ENCODE data around the gene EXOC3.
"Not testable (repeated sequence)": the region's sequence is repeated elsewhere in the genome, so short reads cannot be mapped to it uniquely, and the experiment has no call there.

The EXOC3 gene

DNA sequence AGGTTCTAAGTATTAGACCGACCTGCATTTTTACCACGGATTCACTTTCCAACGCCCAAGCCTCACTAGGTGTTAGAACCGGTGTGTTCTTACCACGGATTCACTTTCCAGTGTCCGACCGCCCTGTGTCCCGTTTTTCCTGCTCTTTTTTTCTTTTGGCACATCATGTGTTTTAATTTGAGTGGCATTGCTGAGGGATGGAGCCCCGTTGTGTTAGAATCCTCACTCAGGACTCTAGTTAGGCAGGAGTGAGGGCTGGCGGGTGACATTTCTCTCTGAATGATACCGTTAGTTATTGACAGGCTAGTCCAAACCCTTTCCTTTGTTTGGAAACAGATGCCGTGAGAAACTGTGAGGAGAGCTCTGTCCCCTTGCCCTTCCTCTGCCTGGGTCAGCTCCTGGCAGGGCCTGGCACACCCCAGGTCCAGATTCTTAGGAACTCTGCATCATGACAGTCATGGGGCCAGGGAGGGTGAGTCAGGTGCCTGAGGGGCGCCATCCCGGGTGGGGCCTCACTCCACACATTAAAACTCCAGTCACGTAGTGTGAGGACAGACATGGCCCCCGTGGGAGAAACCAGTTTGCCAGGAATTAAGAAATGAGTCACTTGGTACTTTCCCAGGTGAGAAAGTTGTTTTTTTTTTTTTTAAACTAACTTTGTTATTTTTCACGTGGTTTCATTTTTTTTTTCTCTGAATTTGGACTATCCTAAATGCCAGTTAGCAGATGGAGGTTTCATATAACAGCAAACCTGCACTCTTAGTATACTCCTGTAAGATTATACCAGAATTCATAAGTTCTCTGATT lies 15.8 kb downstream of the EXOC3 start:
- no peak for DNase-seq

DNA sequence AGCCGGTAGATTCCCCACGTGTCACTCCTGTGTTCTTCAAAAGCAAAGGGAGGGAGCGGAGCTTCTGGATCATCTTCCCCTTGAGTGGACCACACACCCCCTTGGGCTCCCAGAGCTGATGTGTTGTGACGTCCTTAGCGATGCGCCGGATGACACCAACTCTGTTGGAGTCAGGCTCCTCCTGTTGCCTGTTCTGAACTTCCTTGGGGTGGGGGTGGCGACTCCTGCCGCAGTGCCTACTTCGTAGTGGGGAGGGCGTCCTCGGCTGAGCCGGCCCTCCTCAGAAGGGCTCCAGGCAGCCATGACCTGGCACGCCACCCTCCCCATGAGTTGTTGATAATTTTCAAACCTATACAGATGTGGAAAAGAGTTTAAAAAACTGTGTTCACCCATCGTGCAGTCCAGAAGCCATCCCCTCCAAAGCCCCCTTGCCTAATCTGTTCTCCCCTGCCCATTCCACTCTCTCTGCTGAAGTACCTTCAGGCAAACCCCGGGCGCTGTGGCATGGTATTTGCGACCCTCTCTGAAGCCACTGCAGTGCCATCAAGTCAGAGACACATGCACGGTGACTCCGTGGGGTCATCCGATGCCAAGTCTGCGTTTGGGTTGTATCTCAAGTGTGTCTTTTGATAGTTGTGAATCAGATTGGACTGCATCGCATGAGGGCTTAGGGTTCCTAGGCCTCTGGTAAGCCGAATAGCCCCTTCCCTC lies 16.7 kb downstream of the EXOC3 start:
- DNase-seq = no peak

DNA sequence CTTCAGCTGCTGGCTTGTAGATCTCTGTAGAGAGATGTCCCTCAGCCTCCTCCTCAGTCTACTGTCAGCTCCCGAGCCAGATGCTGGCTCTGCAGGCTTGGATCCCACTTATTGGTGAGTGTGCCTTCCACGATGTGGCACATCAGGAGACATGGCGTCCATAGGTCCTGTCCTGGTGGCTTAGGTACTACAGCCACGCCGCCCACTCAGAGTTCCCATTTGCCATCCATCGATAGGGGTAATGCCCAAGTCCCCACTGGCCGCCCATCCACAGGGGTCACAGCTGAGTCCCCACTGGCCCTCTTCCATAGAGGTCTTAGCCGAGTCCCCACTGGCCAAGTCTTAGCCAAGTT lies 17.3 kb downstream of the EXOC3 start:
- no peak for DNase-seq

DNA sequence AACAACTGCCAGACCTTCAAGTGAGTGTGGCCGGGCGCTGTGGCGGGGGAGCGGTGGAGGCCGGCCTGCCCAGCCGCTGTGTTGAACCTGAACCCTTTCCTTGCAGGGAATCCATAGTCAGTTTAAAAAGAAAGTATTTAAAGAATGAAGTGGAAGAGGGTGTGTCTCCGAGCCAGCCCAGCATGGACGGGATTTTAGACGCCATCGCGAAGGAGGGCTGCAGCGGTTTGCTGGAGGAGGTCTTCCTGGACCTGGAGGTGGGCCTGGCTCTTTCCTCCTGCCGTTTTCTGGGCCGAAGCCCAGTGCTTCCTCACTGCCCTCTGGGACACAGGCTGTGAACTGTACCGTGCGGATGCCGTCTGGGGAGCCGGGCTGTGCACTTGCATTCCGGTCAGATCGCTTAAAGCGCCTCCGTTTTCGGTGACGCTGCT lies 19.1 kb downstream of the EXOC3 start:
- no peak for DNase-seq

DNA sequence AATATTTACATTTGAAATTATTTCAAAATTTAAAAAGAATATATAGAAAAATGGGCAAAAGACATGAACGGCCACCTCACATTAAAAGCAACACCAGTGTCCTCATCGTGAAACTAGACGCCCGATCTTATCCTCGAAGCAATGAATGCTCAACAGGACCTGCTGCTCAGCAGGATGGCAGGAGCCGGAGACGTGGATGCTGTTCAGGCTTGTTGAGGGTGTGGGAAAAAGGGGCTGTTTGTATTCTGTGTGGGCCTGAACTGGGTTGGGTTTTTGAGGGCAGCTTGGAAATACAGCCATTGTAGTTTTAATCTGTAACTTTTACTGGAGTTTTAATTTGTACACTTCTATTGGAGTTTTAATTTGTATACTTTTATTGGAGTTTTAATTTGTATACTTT lies 20.3 kb downstream of the EXOC3 start:
- DNase-seq = no peak

- peak; percentile 89 for DNase-seq
Measured at GRCh38 chr5:463952-464351, 21.0 kb downstream of the EXOC3 start.

GRCh38 chr5:464446-464842 lies 21.5 kb downstream of the EXOC3 start:
- no peak for DNase-seq

DNA sequence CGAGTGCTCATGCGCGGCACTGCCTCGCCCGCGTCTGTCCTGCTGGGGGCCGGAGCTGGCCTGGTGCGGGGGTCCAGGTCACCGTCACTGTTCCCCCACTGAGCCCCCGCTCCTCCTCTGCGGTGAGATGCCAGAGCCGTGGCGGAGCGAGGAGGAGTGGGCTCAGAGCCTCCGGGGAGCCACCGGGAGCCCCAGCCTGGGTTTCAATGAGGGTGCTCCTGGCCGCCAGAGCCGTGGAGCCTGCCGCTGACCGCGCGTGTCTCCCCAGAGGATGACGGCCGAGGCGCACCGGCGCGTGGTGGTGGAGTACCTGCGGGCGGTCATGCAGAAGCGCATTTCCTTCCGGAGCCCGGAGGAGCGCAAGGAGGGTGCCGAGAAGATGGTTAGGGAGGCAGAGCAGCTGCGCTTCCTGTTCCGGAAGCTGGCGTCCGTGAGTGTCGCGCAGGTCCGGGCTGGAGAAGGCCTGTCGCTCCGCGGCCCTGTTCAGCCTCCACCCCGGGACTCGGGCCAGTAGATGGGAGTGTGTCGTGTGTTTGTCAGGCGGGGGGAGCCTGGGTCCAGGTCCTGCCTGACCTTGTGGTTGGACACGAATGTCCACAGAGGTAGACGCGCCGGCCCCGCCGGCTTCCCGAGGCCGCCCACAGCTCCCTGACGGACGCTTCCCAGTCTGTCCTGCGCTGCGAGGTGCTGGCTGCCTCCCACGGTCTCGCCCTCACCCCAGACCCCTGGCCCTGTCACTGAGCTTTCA lies 22.0 kb downstream of the EXOC3 start:
- no peak for DNase-seq

- DNase-seq = no peak
Measured at GRCh38 chr5:465591-466403, 22.8 kb downstream of the EXOC3 start.

- DNase-seq = no peak
Measured at GRCh38 chr5:466661-467310, 23.8 kb downstream of the EXOC3 start.

DNA sequence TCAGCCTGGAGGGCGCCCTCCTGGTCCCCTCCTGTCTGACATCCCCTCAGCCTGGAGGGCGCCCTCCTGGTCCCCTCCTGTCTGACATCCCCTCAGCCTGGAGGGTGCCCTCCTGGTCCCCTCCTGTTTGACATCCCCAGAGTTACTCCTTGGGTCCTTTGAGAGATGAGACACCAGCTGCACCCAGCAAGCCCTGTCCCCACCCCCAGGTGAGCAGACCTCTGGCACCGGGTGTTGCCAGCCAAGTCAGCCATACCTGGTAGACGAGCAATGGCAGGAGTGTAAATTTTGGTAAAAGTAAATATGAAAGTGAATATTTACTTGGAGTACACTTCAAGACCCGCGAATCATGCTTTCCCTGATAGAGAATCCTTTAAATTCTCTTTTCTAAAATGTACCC lies 25.4 kb downstream of the EXOC3 start:
- DNase-seq = no peak

DNA sequence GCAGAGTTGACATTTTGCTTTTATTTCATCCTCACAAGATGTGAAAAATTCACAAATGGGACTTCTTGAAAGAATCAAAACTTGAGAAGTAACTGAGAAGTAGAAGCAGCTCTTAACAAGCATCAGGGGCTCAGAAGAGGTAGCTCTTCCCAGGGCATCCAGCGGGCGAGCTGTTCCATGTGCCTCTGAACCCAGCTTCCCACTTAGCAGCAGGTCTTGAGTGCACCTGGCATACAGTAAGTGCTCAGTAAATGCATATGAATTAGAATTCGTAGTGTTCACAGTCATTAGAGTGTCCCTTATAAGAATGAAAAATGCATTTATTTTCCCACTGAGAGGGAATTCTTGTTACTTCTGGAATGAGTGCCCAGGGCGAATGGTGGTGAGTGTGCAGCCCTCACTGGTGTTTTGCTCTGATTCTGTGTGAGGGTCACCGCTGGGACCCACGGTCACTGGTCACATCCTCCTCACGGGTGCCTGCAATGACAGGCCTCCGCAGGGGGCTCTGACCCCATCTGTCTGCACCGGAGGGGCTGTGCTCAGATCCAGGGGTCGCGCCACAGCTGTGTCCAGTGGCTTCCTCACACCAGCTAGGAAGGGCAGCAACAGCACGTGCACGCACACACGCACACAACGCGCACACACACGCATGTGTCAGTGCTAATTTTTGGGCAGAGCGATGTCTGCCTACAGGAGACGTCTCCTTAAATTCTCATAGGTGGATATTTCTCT lies 26.9 kb downstream of the EXOC3 start:
- DNase-seq = no peak

GRCh38 chr5:470961-471749 lies 28.2 kb downstream of the EXOC3 start:
- no peak for DNase-seq

DNA sequence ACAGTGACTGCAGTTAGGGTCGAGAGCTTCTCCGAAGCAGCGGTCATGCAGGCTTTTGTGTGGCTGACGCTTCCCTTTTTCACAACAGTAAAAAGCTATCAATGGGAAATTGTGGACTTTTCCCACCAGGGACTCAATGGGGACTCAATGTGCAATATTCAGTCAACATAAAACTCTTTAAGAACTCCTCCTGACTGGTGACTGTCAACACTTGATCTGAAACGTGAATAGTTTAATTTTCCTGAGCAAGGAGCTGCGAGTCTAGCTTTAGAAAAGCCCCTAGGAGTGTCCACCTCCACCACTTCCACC lies 28.7 kb downstream of the EXOC3 start:
- DNase-seq = no peak

DNA sequence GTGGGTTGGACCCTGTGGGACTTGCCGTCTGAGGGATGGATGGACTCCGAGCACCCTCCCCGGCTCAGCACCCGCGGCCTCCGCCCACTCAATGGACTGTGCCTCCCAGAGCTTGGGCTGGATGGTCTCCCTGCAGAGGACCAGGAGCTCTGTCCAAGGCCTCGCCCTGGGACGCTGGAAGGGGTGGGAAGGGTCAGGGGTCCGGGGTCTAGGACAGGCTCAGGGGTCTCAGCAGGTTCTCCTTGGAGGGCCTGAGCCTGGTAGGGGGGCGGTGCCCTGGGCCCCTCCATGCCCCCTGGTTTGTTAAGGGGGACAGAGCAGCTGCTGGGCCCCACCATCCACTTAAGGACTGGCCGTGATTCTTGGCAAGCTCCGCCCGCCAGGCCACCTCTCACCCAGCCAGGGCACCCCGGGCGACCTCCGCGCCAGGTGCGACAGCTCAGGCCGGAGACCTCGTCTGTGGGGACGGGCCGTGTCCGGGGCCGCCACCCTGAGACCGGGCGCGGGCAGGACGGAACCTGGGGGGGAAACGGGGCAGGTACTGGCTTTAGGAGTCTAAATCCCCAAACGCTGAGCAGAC lies 29.2 kb downstream of the EXOC3 start:
- no peak for DNase-seq

DNA sequence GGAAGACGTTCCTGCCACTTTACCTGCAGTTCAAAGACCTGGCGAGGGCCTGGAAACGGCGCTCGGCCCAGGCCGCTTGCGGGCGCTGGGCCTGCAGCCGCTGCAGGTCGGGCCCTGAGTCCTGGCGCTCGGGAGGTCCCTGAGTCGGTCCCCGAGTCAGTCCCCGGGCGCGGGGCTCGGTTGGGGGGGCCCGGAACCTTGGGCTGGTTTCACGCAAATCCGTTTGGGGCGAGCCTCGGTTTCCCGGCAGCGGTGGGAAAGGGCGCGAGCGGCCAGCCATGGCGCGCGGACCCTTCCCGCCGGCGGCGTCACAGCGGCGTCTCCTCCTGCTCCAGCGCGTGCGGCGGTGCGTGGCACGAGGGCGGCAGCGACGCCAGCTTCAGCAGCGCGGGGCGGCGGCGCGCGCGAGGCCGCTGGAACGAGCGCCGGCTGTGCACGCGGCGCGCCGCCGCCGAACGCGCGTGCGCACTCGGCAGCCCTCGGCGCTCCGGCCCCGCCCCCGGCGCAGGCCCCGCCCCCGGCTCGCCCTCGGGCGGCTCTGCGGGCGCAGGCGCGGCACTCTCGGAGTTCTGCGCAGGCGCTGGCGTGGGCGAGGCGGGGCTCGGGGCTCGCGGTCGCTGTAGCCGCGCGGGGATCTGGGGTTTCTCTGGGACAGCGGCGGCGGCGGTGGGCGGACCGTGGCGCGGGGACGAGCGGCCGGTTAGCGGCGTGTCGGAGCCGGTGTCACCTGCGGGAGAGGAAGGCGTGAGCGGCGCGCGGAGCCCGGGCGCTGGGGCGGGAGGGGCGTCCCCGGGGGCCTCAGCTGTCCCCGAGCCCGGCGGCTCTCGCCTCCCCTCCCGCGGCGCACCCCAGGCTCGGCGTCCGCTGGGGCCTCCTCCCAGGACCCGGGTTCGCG lies 29.9 kb downstream of the EXOC3 start:
- peak; percentile 89 for DNase-seq

- DNase-seq = no peak
Measured at GRCh38 chr5:473551-474192, 30.7 kb downstream of the EXOC3 start.

DNA sequence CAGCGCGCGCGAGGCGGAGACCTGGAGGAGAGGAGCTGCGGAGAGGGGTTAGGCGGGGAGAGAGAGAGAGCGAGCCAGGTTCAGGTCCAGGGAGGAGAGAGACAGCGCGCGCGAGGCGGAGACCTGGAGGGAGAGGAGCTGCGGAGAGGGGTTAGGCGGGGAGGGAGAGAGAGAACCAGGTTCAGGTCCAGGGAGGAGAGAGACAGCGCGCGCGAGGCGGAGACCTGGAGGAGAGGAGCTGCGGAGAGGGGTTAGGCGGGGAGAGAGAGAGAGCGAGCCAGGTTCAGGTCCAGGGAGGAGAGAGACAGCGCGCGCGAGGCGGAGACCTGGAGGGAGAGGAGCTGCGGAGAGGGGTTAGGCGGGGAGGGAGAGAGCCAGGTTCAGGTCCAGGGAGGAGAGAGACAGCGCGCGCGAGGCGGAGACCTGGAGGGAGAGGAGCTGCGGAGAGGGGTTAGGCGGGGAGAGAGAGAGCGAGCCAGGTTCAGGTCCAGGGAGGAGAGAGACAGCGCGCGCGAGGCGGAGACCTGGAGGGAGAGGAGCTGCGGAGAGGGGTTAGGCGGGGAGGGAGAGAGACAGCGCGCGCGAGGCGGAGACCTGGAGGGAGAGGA lies 31.4 kb downstream of the EXOC3 start:
- not testable (repeated sequence) for DNase-seq
